HG03108 (cell line): ENCODE results near the gene PRIMPOL.
A peak's percentile ranks its signal among the peaks of the same experiment; 100 is the strongest.
"Not testable (repeated sequence)": the region's sequence is repeated elsewhere in the genome, so short reads cannot be mapped to it uniquely, and the experiment has no call there.

ENCODE experiments used
- ATAC-seq: cut with Tn5 transposase; IDR thresholded peaks from one replicate; pipeline ENCODE4 v1.9.1; 2021; ENCODE audit warnings: moderate library complexity; ENCODE audit not compliant: unreplicated experiment

Gene PRIMPOL

GRCh38 chr4:184636897-184637296, 12.6 kb upstream of the PRIMPOL start:
- no peak for ATAC-seq

- ATAC-seq: no peak
Observed at GRCh38 chr4:184641022-184641421, 8.5 kb upstream of the PRIMPOL start.

DNA sequence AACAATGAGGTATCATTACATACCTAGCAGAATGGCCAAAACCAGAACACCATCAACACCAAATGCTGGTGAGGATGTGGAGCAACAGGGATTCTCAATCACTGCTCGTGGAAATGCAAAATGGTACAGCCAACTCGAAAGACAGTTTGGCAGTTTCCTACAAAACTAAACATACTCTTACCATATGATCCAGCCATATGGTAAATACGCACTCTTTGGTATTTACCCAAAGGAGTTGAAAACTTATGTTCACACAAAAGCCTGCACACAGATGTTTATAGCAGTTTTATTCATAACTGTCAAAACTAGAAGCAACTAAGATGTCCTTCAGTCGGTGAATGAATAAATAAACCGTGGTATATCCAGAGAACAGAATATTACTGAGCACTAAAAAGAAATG, 8.1 kb upstream of the PRIMPOL start:
- no peak for ATAC-seq

DNA sequence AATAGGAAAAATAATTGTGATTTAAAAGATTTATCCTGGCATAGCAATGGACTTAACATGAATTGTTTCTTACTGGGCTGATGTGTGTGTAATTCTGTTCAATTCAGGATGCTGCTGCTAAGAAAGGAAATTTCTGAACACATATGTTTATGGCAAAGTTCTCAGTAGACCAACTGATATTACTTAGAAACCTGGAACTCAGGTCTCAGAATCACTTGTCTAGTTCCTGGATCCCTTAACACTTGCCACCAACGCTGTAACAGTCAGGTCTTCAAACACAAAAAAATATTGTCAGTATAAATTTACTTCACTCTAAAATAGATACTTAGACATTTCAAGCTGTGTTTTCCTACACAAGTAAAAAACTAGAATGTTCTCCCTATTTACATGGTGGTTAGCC, 5.8 kb upstream of the PRIMPOL start:
- ATAC-seq: no peak

DNA sequence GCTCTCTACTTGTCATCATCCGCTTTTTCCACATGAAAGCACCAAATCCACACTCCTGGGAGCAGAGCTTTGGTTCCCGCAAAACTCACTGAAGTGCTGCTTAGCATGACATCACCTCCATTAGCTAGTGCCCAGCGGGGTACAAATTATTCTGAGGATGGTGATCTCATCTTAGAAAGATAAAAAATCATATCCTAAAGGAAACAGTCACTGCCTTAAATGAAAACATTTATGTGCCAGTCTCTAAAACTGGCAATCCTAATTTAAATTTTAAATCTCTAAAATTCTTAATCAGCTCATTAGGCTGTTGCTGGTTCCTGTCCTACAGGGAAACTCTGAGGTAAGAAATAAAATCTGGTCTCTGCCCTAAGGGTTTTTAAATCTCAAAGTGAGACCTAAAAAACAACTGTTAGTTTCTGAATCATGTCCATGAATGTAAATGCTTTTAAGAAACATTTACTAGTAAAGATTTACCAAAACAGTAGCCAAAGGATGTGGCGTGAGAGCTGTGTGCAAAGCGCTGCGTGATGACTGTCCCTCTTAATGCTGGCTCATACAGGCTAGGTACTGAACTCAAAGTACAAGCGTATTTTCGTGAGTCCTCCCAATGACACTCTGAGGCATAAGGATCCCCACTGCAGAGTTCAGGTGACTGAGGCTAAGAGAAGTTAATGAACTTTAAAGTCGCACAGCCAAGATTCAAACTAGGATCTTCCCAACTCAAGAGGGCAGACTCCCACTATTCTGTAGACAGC, 4.8 kb upstream of the PRIMPOL start:
- no peak for ATAC-seq

GRCh38 chr4:184645904-184646610, 3.5 kb upstream of the PRIMPOL start:
- no peak for ATAC-seq

DNA sequence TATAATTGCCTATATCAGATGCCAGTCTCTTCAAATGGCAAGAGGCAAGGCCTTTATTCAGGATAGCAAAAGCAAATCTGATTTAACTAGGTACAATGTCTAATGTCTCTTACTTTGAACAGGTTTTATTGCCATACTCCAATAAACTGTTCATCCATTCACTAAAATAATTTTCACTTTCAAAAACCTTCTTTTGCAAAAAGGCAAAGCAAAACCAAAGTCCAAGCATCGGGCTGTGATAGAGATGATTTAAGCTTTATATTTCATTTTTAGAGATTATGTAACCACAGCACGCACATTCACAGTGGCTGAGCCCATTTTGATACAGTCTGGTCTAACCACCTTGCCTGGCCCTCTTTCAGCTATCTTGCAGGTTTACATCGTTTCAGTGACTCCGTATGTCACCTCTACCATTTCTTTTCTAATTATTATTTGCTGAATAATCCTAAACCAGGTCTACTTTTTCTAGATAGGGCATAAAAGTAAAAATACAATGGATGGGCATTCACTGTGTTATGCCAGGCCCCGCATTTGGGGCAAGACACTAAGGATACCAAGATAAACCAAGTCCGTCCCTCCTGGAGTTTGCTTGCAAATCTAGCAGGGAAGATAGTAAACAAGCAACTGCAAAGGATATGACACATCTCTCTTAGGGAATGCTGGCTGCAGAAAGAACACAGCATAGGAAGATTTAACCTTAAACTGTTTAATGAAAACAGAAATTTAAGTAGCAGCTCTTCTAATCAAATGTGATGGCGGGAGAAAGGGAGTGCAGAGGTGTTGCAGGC, 2.1 kb upstream of the PRIMPOL start:
- ATAC-seq: no peak

- ATAC-seq: no peak
Observed at GRCh38 chr4:184648054-184648312, 1.6 kb upstream of the PRIMPOL start.

DNA sequence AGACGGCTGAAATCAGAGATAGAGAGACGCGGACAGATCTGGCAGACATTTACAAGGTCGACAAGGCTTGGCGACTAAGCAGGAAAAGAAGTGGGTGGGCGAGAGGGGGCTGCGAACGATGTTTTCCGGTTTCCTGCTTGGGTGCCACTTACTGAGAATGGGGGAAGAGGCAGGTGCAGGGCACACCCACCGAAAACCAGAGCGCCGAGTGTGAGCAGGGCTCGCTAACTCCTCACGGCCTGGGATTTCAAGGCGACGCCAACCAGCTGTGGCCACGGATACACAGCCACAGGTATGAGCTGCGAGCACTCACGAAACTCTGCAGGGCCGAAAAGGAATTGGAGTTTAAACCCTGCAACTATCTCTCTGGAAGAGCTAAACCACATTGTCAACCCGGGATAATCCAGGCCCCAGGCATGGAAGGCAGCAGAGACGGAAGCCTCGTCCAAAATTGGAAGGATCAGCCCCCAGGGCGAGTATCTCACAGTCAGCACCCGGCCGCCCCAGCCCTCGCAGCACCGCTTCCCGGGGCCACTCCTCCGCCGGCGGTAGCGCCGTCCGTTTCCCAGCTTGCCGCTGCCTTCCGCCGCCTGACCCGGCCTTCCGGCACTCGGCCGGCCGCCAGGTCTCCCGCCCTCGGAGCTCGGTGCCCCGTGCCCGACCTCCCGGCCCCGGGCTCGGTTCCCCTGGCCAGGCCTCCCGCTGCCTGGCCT, 1.1 kb upstream of the PRIMPOL start:
- peak; percentile 19 for ATAC-seq

GRCh38 chr4:184649971-184650855, 675 bp downstream of the PRIMPOL start:
- ATAC-seq: no peak

DNA sequence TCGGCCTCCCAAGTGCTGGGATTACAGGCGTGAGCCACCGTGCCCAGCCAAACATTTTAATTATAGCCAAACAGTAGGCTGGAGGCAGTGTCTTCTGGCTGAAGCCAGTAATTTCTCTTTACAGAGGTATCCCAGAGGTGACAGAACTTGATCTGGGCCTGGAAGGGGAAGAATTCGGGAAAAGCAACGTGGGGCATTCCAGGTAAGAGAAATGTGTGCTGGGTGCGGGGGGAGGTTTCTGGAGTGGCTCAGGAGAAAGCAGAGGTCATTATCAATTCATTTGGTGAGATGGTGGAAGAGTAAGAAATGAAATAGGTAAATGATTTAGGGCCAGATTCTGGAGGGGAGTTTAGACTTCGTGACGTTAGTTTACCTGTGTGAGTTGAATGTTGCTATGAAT, 2.4 kb downstream of the PRIMPOL start:
- no peak for ATAC-seq

DNA sequence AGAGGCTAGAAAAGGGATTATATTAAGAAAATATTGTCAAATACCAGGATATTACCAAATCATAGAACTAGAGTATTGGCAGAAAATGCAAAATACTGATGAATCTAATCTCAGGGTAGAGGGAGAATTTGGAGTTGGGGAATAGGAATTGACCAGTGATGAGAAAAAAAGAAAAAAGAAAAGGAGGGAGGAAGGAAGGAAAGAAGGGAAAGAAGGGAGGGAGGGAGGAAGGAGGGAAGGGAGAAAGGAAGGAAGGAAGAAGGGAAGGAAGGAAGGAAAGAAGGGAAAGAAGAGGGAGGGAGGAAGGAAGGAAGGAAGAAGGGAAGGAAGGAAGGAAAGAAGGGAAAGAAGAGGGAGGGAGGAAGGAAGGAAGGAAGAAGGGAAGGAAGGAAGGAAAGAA, 3.1 kb downstream of the PRIMPOL start:
- not testable (repeated sequence) for ATAC-seq

DNA sequence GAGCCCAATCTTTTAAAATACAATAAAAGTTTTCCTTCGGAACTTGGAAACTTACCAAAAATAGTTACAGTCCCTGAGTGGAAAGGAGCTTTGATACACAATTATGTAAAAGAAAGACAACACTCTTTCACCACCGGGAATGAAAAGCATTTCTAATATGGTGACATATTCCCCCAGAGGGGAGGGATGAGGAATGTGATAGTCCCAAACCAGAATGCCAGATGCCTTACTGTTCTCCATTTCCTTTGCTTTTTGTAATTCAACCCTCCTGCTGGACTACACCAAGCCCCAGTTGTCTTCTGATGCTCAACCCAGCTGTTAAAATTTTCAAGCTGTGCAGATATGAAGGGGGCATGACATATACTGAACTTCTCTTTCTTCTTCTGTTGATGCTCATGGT, 4.1 kb downstream of the PRIMPOL start:
- no peak for ATAC-seq

DNA sequence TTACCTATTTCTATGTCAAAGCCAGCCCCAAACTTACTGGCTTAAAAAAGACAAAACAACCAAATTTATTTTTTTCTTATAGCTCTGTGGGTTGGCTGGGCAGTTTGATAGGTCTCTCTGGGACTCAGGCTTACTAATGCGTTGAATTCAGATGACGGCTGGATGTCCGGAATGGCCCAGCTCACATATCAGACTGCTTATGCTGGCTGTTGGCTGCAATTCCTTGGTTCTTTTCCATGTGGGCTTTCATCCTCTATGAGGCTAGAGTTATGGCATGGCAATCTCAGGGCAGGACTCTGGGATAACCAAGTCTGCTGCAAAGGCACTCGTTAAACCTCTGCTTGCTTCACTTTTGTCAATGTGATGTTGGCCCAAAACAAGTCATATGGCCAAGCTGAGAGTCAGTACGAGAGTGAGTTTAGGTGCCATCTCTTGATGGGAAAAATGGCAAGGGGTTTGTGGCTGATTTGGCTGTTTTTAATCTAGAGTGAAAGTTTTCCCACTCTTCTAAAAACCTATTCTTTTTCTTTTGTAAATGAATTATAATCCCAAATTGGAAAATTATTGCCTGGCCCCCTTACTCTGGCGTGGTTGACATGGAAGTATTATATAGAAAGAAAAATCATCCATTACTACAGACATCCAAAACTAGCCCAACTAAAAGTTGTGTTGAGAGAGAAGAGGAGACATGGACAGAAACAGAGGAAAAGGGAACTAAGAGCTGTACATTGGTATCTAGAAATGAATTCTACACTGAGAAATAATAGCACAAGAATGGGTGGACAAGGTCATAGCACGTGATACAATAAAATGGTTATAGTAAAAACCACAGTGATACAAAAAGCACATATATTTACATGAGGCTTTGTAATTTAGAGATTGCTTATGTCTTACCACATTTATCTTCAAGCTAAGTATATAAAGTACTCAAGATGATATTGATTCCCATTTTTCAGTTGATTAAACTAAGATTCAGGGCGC, 6.6 kb downstream of the PRIMPOL start:
- no peak for ATAC-seq

- ATAC-seq: no peak
Observed at GRCh38 chr4:184657144-184657543, 7.6 kb downstream of the PRIMPOL start.

DNA sequence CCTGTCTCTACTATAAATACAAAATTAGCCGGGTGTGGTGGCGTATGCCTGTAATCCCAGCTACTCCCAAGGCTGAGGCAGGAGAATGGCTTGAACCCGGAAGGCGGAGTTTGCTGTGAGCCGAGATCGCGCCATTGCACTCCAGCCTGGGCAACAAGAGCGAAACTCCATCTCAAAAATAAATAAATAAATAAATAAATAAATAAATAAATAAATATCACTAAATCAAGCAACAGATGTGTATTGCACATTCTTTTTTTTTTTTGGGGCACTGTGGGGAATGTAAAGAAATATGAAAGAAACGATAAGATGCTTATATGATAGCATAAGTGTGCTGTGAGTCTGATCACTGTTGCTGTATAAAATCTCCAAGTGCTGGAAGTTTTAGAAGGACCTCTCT, 8.3 kb downstream of the PRIMPOL start:
- ATAC-seq: not testable (repeated sequence)

GRCh38 chr4:184660978-184661377, 11.4 kb downstream of the PRIMPOL start:
- no peak for ATAC-seq

DNA sequence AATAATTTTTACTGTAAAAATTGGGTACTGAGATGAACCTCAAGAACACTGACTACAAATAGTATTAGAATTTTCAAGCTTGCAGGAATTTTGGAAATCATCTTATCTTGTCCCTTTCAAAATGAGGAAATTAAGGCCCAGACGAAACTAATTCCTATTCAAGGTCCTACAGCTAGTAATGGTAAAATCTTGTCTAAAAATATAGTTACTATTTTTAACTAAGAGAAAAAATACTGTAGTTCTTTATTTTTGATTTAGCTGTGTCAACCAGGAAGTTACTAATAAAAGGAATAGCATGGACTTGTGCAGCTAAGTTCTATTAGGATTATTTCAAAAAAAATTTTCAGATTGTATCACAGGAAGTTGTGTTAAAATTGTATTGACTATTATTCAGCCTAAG, 12.7 kb downstream of the PRIMPOL start:
- ATAC-seq: no peak
